Kidney (tissue), 14 donors: Measurements from ENCODE around the gene PHLDB3. TPM values are rescaled to one million over a fixed set of nuclear protein-coding genes. Genes with fewer than 3 reads are reported as not detected.

Experiments used
- DNase-seq, 5 donors: peaks; one replicate each; pipeline ENCODE4 v3.0.0-alpha.2; 2013 to 2020
- FAIRE-seq: peaks from 2 replicates; lab custom pipeline; 2012; peaks lifted over from hg19 to GRCh38; lab: Jason Lieb, UNC
- H3K27ac ChIP-seq, 2 donors: one replicate each; pipeline ENCODE4 v1.7.0; 2013; ENCODE audit warnings: low read depth in 2 of 2, low read length in 2 of 2, inconsistent platforms in 1 of 2
- H3K27me3 ChIP-seq: one replicate; pipeline ENCODE4 v1.7.1; 2013; ENCODE audit warnings: low read length, inconsistent platforms; ENCODE audit not compliant: control insufficient read depth, insufficient read depth
- H3K36me3 ChIP-seq, 3 donors: one replicate each; pipeline versions ENCODE4 v1.7.0 to v1.7.1; 2013; ENCODE audit warnings: low read length in 3 of 3, control low read depth in 1 of 3, inconsistent platforms in 1 of 3; ENCODE audit not compliant: insufficient read depth in 3 of 3, control insufficient read depth in 2 of 3
- H3K4me1 ChIP-seq, 3 donors: one replicate each; pipeline versions ENCODE4 v1.7.0 to v1.7.1; 2013; ENCODE audit warnings: low read length in 3 of 3, inconsistent platforms in 1 of 3, low read depth in 1 of 3; ENCODE audit not compliant: control insufficient read depth in 2 of 3, insufficient read depth in 2 of 3
- H3K4me3 ChIP-seq, 3 donors: one replicate each; pipeline versions ENCODE4 v1.7.0 to v1.8.1; 2013; ENCODE audit warnings: low read length in 3 of 3, control low read depth in 1 of 3, inconsistent platforms in 1 of 3
- H3K9ac ChIP-seq, 3 donors: one replicate each; pipeline versions ENCODE4 v1.7.0 to v1.7.1; 2013; ENCODE audit warnings: low read length in 3 of 3, control low read depth in 1 of 3, inconsistent platforms in 1 of 3
- H3K9me3 ChIP-seq, 3 donors: one replicate each; pipeline versions ENCODE4 v1.7.0 to v1.7.1; 2013; ENCODE audit warnings: low read length in 3 of 3, control low read depth in 1 of 3, inconsistent platforms in 1 of 3; ENCODE audit not compliant: control insufficient read depth in 2 of 3, insufficient read depth in 1 of 3
- intact Hi-C: fragments of 100-400 bp; cut with DNase I; formaldehyde crosslinking; loops from one replicate; pipeline ENCODE4 v1.11.1; 2022
- polyA plus RNA-seq: library from polyadenylated mRNA; stranded (reverse); fragments of 350-450 nt; fragmentation: Illumina TruSeq; extraction: RNeasy Lipid Tissue Mini Kit (QIAGEN cat#74804); gene quantifications from one replicate; pipeline ENCODE4 v1.2.3, GENCODE V29; 2014; ENCODE audit warnings: low read depth, low replicate concordance; ENCODE audit not compliant: insufficient read depth
- total RNA-seq: library from RNA; stranded (reverse); fragmentation: NEBNext Ultra II Directional; extraction: Animal tissue kit (Norgen Biotek cat#: 25700); gene quantifications from one replicate; pipeline ENCODE4 v1.2.1, GENCODE V29; 2021
- TF ChIP-seq, protein P1 (sequence below): IDR thresholded peaks from 3 replicates; pipeline ENCODE4 v1.5.1; 2012; ENCODE audit warnings: mild to moderate bottlenecking, moderate library complexity, borderline replicate concordance; ENCODE audit not compliant: insufficient read depth; ENCODE audit errors: extremely low read depth
- donor health status: control.
- donor health status: control.
- donor health status: control.
- donor health status: control.
- donor health status: control.
- donor health status: DM: yes; HTN: yes; CAD: no.
- donor health status: Normal renal cell carcinoma (clear cell type).

The PHLDB3 gene
- total and polyA plus RNA-seq, 2 donors from 2014 or later, result 8.2 to 10.8 TPM

DNA sequence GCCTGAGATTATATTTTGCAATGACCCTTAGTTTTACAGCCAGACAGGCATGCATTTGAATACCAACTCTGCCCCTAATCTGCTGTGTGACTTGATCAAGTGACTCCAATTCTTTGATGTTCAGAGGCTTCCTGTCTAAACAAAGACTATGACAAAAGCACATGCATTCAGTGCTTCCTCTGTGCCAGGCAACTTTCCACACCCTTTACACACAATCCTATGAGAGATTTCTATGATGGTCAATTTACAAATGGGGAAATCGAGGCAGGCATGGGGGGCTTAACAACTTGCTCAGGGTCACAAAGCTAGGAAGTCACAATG lies 35.4 kb downstream of the PHLDB3 start:
- Histone ChIP-seq H3K27me3 (peaks cover 2% of the 10 kb centered on the region), H3K9ac (no peak overlapping the region), H3K4me1 (peaks cover 0 to 5% (median 0%) of the 10 kb centered on the region in 3 donors), H3K9me3 (no peaks in the 10 kb centered on the region), H3K4me3 (no peak overlapping the region), H3K36me3 (no peaks in the 10 kb centered on the region), H3K27ac (no peak overlapping the region)
- no peak for FAIRE-seq
- TF ChIP-seq, protein P1, sequence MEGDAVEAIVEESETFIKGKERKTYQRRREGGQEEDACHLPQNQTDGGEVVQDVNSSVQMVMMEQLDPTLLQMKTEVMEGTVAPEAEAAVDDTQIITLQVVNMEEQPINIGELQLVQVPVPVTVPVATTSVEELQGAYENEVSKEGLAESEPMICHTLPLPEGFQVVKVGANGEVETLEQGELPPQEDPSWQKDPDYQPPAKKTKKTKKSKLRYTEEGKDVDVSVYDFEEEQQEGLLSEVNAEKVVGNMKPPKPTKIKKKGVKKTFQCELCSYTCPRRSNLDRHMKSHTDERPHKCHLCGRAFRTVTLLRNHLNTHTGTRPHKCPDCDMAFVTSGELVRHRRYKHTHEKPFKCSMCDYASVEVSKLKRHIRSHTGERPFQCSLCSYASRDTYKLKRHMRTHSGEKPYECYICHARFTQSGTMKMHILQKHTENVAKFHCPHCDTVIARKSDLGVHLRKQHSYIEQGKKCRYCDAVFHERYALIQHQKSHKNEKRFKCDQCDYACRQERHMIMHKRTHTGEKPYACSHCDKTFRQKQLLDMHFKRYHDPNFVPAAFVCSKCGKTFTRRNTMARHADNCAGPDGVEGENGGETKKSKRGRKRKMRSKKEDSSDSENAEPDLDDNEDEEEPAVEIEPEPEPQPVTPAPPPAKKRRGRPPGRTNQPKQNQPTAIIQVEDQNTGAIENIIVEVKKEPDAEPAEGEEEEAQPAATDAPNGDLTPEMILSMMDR, result no peak
- intact Hi-C loops, result no loop called here
- DNase-seq, result peak in 1 of 5 donors; percentile 2

DNA sequence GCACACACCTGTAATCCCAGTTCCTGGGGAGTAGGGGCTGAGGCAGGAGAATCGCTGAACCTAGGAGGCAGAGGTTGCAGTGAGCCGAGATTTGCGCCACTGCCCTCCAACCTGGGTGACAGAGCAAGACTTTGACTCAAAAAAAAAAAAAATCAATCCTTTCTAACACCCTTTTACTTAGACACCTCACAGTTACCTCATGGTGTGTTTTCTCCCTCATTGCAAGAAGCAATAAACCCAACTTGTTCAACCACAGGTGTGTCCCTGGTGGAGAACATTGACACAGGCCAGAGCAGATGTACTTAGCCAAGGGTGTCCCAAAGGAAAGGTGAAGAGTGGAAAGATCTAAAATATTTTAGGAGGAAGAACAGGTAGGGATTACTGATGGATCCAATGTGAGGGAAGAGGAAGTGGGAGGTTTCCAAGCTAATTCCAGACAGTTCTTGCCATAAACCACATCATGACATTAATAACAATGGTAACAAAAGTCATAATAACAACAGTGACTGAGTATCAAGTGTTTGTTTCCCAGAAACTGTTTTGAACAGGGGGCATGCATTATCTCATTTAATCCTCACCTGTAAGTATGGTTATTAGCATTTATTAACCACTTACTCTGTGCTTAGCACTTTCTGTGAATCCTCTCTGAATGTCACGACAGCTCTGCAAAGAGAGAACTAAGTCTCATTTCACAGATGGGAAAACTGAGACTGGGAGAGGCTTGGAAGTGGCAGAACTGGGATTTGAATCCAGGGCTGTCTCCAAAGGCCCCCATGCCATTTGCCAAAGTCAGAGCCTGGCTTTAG lies 36.0 kb downstream of the PHLDB3 start:
- no peak for FAIRE-seq

DNA sequence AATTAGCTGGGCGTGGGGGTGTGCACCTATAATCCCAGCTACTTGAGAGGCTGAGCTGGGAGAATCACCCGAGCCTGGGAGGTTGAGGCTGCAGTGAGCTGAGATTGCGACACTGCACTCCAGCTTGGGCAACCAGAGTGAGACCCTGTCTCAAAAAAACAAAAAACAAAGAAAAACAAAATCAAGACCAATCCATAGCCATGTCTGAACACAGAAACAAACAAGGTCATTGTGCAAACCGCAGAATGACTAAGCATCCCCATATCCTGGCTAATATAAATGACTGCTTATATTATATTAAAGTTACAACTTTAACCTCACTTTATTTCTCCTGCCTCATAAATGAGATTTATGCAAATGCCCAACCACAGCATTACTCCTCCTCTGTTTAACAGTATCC lies 36.8 kb downstream of the PHLDB3 start:
- Histone ChIP-seq H3K9ac (no peak overlapping the region), H3K36me3 (no peaks in the 10 kb centered on the region), H3K9me3 (no peaks in the 10 kb centered on the region), H3K4me3 (no peak overlapping the region), H3K27me3 (peaks cover 2% of the 10 kb centered on the region), H3K4me1 (peaks cover 0 to 10% (median 0%) of the 10 kb centered on the region in 3 donors), H3K27ac (no peak overlapping the region)
- intact Hi-C loops, result no loop called here
- TF ChIP-seq, protein P1, result no peak
- peak in 1 of 5 donors; percentile 34 for DNase-seq
- FAIRE-seq, result no peak

More for the DNA sequence above, 36.0 kb downstream of the PHLDB3 start:
- Histone ChIP-seq H3K9ac (no peak overlapping the region), H3K4me1 (peaks cover 0 to 6% (median 0%) of the 10 kb centered on the region in 3 donors), H3K27me3 (peaks cover 2% of the 10 kb centered on the region), H3K9me3 (no peaks in the 10 kb centered on the region), H3K27ac (no peak overlapping the region), H3K4me3 (no peak overlapping the region), H3K36me3 (no peaks in the 10 kb centered on the region)
- TF ChIP-seq, protein P1, result no peak
- no peak for DNase-seq
- intact Hi-C loops, result no loop called here
